Glomerular visceral epithelial cell (primary cell): Measurements from ENCODE around the gene TRAPPC6A.
A peak's percentile ranks its signal among the peaks of the same experiment; 100 is the strongest.

Experiments
- DNase-seq: peaks from one replicate; pipeline ENCODE4 v3.0.0-alpha.2; 2016; ENCODE audit errors: extremely low spot score

Gene TRAPPC6A

DNA sequence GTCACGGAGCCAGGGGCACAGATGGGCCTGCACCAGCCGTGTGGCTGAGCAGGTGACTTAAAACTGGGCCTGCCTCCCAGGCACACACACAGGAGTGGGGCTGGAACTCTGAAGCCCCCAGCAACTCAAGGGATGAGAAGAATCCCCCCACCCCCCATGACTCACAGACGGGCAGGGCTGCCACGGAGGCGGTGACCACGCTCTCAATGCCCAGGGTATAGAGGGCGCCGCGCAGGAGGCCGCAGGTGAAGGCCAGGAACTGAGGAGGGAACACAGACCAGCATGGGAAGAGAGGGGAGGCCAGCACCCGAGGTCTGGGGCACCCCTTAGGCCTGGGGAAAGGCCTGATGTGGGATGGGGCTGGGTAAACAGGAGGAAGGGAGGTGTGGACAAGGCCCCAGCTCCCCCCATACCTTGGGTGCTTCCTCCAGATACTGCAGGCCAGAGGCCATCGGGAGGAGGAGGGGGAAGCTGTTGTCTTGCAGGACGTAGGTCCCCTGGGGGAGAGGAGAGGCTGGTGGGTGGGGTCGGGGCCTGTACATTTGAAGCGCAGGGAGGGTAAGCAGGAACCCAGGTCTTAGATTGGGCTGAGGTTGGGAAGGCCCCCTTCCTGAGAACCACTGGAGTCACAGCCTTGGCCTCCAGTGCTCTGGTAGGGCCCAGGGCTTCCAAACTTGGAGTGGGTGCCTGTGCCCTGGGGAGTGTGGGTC, 14.1 kb downstream of the TRAPPC6A start:
- no peak for DNase-seq

GRCh38 chr19:45163156-45163555, 14.9 kb downstream of the TRAPPC6A start:
- DNase-seq = no peak

- no peak for DNase-seq
Measured at GRCh38 chr19:45162608-45163143, 15.4 kb downstream of the TRAPPC6A start.

DNA sequence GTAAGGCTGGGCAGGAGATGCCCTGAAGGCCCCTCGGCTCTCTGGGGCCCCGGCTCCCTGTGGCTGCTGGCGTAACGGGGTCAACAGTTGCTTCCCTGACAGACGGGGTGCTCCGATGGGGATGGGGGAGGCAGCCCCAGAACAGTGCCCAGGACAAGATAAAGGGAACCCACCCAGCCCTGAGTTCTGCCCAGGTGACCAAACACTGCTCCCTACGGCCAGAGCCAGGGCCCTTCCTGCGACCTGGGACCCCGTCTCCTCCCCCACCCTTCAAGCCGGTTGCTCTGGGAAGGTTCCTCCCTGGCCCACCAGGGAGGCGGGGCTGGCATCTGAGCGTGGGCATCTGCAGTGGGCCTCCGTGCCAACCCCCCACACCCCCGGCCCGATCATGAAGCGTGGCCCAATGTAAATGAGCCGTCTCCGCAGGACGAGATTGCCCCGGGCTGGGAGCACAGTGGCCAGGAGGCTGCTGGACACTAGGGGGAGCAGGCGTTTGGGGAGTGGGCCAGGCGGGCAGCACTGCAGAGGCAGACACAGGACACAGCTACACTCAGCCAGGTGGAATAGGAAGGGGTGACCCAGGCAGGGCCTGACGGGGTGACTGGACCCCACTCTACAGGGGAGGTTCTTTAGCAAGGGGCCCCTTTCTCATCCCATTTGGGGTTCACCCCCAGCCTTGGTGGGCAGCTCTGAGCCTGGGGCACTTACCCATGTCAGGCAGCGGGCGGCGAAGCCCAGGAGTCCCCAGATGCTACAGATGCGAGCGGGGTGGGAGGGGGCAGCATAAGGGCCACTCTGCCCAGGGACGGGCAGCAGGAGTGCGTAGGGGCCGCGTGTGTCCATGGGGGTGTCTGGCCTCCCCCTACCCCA, 16.1 kb downstream of the TRAPPC6A start:
- DNase-seq = peak; percentile 28

- no peak for DNase-seq
Measured at GRCh38 chr19:45160870-45161737, 16.9 kb downstream of the TRAPPC6A start, which contains the start of gene NKPD1. NKPD1 (minus strand) TSS chr19:45160982; CDS start chr19:45160150, 832 bp downstream.

DNA sequence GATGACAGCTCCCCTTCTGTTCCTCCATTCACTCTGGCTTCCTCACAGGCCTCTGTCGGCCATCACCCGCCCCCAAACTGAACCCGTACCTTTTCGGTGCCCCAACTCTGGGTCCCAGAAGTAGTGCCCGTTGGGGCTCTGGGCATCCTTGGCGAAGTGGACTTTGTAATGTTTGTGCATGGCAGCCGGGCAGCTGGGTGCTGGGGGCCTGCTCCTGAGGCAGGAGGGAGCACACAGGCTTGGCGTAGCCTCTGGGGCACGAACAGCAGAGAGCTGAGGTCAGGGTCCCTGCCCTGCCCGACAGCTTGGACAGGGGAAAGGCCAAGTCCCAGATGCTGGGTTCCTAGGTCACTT, 18.1 kb downstream of the TRAPPC6A start:
- no peak for DNase-seq

DNA sequence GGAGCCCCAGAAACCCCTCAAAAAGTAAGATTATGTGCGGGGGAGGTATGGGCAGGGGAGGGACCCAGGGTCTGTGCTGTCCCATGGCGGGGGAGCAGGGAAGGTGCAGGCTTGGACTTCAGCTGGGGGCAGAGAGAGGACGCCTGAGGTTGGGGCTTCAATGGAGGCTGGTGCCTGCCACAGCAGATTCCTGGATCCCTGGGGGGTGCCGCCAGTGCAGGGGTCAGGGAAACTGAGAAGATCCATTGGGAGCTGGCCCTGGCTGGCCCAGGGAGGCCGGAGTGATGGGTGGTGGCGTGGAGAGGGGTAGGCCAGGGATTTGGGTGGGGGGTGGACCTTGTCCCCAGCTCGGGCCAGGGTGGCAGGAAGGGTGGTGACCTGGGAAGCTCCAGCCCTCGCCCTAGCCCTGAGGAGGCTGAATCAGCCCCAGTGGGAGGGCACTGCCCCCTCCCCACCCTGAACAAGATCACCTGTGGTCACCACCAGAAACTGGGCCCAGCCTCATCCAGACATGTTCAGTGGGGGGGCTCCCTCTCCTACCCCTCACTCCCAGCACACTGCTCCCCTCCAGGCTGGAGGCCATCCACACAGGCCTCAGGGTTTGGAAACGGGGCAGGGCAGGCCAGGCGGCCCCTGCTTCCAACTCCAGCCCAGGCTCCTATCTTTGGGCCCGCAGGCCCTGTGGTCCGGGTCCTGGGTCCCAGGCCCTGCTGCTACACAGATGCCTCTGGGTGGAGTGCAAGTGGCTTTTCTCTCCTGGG, 18.6 kb downstream of the TRAPPC6A start:
- no peak for DNase-seq

- no peak for DNase-seq
Measured at GRCh38 chr19:45158503-45159209, 19.4 kb downstream of the TRAPPC6A start.

DNA sequence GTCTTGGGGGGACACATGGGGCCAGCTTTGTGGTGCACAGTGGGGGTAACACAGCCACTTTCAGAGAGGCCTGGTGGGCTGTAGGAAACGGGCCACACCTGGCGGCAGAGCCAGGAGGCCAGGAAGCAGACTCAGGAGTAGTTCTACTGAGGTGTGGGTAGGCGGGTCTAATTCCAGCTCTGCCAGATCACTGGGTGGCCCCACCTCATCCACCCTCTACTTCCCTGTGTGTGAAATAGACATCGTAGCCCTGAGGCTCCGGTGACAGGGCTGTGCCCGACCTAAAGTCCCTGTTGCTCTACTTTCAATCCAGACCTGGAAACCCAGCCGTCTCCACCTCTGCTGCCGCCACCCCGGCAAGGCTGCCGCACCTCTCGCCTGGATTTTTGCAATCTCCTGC, 21.3 kb downstream of the TRAPPC6A start:
- no peak for DNase-seq

GRCh38 chr19:45156011-45156630, 21.9 kb downstream of the TRAPPC6A start:
- DNase-seq = no peak

DNA sequence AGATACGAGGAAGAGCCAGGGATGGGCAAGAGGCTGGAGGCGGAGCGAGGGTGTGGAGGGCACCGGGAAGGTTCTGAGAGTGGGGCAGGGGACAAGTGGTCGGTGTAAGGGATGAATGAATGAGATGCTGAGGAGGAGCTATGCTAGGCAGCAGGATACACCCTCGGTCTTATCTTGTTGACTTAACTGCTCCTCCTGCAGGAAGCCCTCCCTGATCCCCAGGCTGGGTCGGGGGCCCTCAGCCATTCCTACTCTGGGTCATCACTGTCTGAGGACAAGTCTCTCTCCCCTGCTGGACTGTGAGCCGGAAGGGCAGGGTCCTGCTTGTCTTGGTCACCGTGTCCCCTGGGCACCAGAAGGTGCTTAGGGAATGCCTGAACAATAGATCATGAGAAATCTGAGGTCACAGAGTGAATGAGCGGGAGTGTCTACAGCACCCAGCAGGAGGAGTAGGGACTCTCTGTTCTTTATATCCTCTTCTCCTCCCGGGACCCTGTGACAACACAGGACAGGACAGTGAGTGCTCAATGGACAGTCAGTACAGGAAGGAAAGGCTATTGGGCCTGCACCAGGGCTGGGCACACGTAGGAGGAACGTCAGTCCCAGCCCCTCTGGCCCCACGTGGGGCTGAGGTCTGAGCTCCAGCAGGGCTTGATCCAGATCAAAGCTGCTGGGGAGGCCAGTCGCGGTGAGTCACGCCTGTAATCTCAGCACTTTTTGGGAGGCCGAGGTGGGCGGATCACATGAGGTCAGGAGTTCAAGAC, 23.8 kb downstream of the TRAPPC6A start:
- peak; percentile 72 for DNase-seq

GRCh38 chr19:45153339-45154063, 24.5 kb downstream of the TRAPPC6A start:
- no peak for DNase-seq

- DNase-seq = no peak
Measured at GRCh38 chr19:45152504-45153338, 25.3 kb downstream of the TRAPPC6A start.

GRCh38 chr19:45151821-45152503, 26.1 kb downstream of the TRAPPC6A start:
- DNase-seq = no peak

- DNase-seq = no peak
Measured at GRCh38 chr19:45151320-45151719, 26.7 kb downstream of the TRAPPC6A start.

GRCh38 chr19:45150751-45151281, 27.2 kb downstream of the TRAPPC6A start:
- DNase-seq = peak; percentile 38

- DNase-seq = no peak
Measured at GRCh38 chr19:45150180-45150579, 27.9 kb downstream of the TRAPPC6A start.
